Osteocyte (in vitro differentiated cells): ENCODE data around the gene HTR3B. TPM values are rescaled to one million over a fixed set of nuclear protein-coding genes. Genes with fewer than 3 reads are reported as not detected.

Source experiments
- DNase-seq: peaks from one replicate; pipeline ENCODE4 v3.0.0; 2021; ENCODE audit warnings: mixed read lengths; ENCODE audit not compliant: unreplicated experiment; ENCODE audit errors: extremely low spot score
- H3K27ac Mint-ChIP-seq: one replicate; pipeline ENCODE4 v1.8.0; 2021; ENCODE audit warnings: mild to moderate bottlenecking, mixed read lengths; ENCODE audit not compliant: unreplicated experiment
- H3K27me3 Mint-ChIP-seq: one replicate; pipeline ENCODE4 v1.8.0; 2021; ENCODE audit warnings: mixed read lengths; ENCODE audit not compliant: unreplicated experiment
- H3K36me3 Mint-ChIP-seq: one replicate; pipeline ENCODE4 v1.8.0; 2021; ENCODE audit warnings: mixed read lengths; ENCODE audit not compliant: unreplicated experiment
- H3K4me1 Mint-ChIP-seq: one replicate; pipeline ENCODE4 v1.8.0; 2021; ENCODE audit warnings: mixed read lengths; ENCODE audit not compliant: unreplicated experiment
- H3K4me3 Mint-ChIP-seq: one replicate; pipeline ENCODE4 v1.8.0; 2021; ENCODE audit warnings: mild to moderate bottlenecking, moderate library complexity, mixed read lengths; ENCODE audit not compliant: unreplicated experiment
- H3K9me3 Mint-ChIP-seq: one replicate; pipeline ENCODE4 v1.8.0; 2021; ENCODE audit warnings: mixed read lengths; ENCODE audit not compliant: unreplicated experiment
- CTCF ChIP-seq: fragments of 200-600 bp; sonication (generic); IDR thresholded peaks from 2 replicates; pipeline ENCODE4 v1.5.0; 2021; ENCODE audit warnings: antibody characterized with exemption, mild to moderate bottlenecking, moderate library complexity
- total RNA-seq: library from RNA; stranded (reverse); gene quantifications from 2 replicates; pipeline ENCODE4 v1.2.1, GENCODE V29; 2021

Gene HTR3B
- total RNA-seq, 1 donor from 2014 or later, result not detected

- no peak for DNase-seq
- no peaks in the 10 kb centered on the region for H3K36me3 Mint-ChIP-seq
- no peak for TF ChIP-seq CTCF
- H3K27ac Mint-ChIP-seq, result no peak overlapping the region
- H3K4me3 Mint-ChIP-seq, result no peak overlapping the region
- peaks cover 31% of the 10 kb centered on the region for H3K27me3 Mint-ChIP-seq
- H3K9me3 Mint-ChIP-seq, result no peaks in the 10 kb centered on the region
- no peaks in the 10 kb centered on the region for H3K4me1 Mint-ChIP-seq
These were observed 46.9 kb downstream of the HTR3B start for GRCh38 chr11:113951537-113951936.

- Mint-ChIP-seq H3K4me1 (no peaks in the 10 kb centered on the region), H3K27ac (no peak overlapping the region), H3K27me3 (peaks cover 34% of the 10 kb centered on the region), H3K9me3 (no peaks in the 10 kb centered on the region), H3K4me3 (no peak overlapping the region), H3K36me3 (no peaks in the 10 kb centered on the region)
- no peak for DNase-seq
- no peak for TF ChIP-seq CTCF
These were observed 47.5 kb downstream of the HTR3B start for GRCh38 chr11:113952070-113952469.

- DNase-seq, result no peak
- Mint-ChIP-seq H3K27me3 (peaks cover 37% of the 10 kb centered on the region), H3K4me3 (no peak overlapping the region), H3K4me1 (no peaks in the 10 kb centered on the region), H3K9me3 (no peaks in the 10 kb centered on the region), H3K27ac (no peak overlapping the region), H3K36me3 (no peaks in the 10 kb centered on the region)
- TF ChIP-seq CTCF, result no peak
These were observed 48.0 kb downstream of the HTR3B start for GRCh38 chr11:113952588-113952987.

GRCh38 chr11:113954235-113954634, 49.6 kb downstream of the HTR3B start:
- no peaks in the 10 kb centered on the region for H3K9me3 Mint-ChIP-seq
- peaks cover 44% of the 10 kb centered on the region for H3K27me3 Mint-ChIP-seq
- no peaks in the 10 kb centered on the region for H3K36me3 Mint-ChIP-seq
- H3K4me3 Mint-ChIP-seq, result no peak overlapping the region
- no peaks in the 10 kb centered on the region for H3K4me1 Mint-ChIP-seq
- H3K27ac Mint-ChIP-seq, result no peak overlapping the region
- DNase-seq, result no peak
- no peak for TF ChIP-seq CTCF

- H3K27me3 Mint-ChIP-seq, result peaks cover 47% of the 10 kb centered on the region
- H3K4me1 Mint-ChIP-seq, result no peaks in the 10 kb centered on the region
- no peak overlapping the region for H3K27ac Mint-ChIP-seq
These were observed 52.4 kb downstream of the HTR3B start for GRCh38 chr11:113956986-113957385.

More at GRCh38 chr11:113956986-113957385, 52.4 kb downstream of the HTR3B start:
- Mint-ChIP-seq H3K4me3 (no peak overlapping the region), H3K36me3 (no peaks in the 10 kb centered on the region), H3K9me3 (no peaks in the 10 kb centered on the region)
- no peak for TF ChIP-seq CTCF
- no peak for DNase-seq
